WTC11 (cell line): ENCODE data around the gene TMEM181. TPM values are rescaled to one million over a fixed set of nuclear protein-coding genes. Genes with fewer than 3 reads are reported as not detected.

Experiments
- ATAC-seq: fragments of 200-7000 bp; cut with Tn5 transposase; 2 replicates; pipeline ENCODE4 v1.10.0; 2021; ENCODE audit warnings: mild to moderate bottlenecking, moderate library complexity
- CTCF ChIA-PET: fragments of 300-600 bp; sonication (Branson Sonifier 250); formaldehyde crosslinking; loops from one replicate; lab custom pipeline; 2021; ENCODE audit warnings: antibody characterized with exemption; lab: Charles Lee
- POLR2A ChIA-PET: fragments of 350-600 bp; sonication (Branson Sonifier 250); formaldehyde crosslinking; loops from one replicate; lab custom pipeline; 2021; ENCODE audit warnings: antibody characterized with exemption; lab: Charles Lee
- DNase-seq: peaks from one replicate; pipeline ENCODE4 v3.0.0; 2021; ENCODE audit warnings: low spot score
- H3K27ac Mint-ChIP-seq: 2 replicates; pipeline ENCODE4 v1.8.0; 2021; ENCODE audit warnings: mixed read lengths
- H3K27me3 Mint-ChIP-seq: 2 replicates; pipeline ENCODE4 v1.8.0; 2021; ENCODE audit warnings: low read depth, mild to moderate bottlenecking, moderate library complexity, mixed read lengths
- H3K36me3 Mint-ChIP-seq: 2 replicates; pipeline ENCODE4 v1.8.0; 2021; ENCODE audit warnings: mixed read lengths
- H3K4me1 Mint-ChIP-seq: 2 replicates; pipeline ENCODE4 v1.8.0; 2022; ENCODE audit warnings: mixed read lengths
- H3K4me3 Mint-ChIP-seq: 2 replicates; pipeline ENCODE4 v1.8.0; 2021; ENCODE audit warnings: mild to moderate bottlenecking, moderate library complexity, mixed read lengths
- H3K9me3 Mint-ChIP-seq: 2 replicates; pipeline ENCODE4 v1.8.0; 2021; ENCODE audit warnings: mixed read lengths
- ATF1 ChIP-seq: sonication (generic); formaldehyde crosslinking; IDR thresholded peaks from 2 replicates; pipeline ENCODE4 v1.8.1; 2023; ENCODE audit warnings: mild to moderate bottlenecking, moderate library complexity, missing genetic modification reagents
- CDX4 ChIP-seq: fragments of 250-450 bp; sonication (Bioruptor Pico); IDR thresholded peaks from 2 replicates; pipeline ENCODE4 v1.9.0; 2021; ENCODE audit warnings: moderate library complexity, mild to moderate bottlenecking, inconsistent platforms, borderline replicate concordance
- E2F1 ChIP-seq: sonication (generic); formaldehyde crosslinking; IDR thresholded peaks from 2 replicates; pipeline ENCODE4 v1.8.0; 2022; ENCODE audit warnings: mild to moderate bottlenecking, missing genetic modification reagents
- E2F4 ChIP-seq: sonication (generic); formaldehyde crosslinking; IDR thresholded peaks from 2 replicates; pipeline ENCODE4 v1.8.1; 2022; ENCODE audit warnings: low read depth, mild to moderate bottlenecking, moderate library complexity, missing genetic modification reagents, borderline replicate concordance
- E2F5 ChIP-seq: sonication (generic); formaldehyde crosslinking; IDR thresholded peaks from 2 replicates; pipeline ENCODE4 v1.8.1; 2022; ENCODE audit warnings: mild to moderate bottlenecking, moderate library complexity, missing genetic modification reagents
- ERG ChIP-seq: fragments of 250-450 bp; sonication (Bioruptor Pico); IDR thresholded peaks from 2 replicates; pipeline ENCODE4 v1.8.0; 2021; ENCODE audit warnings: mild to moderate bottlenecking
- HMGA2 ChIP-seq: fragments of 250-450 bp; sonication (Bioruptor Pico); IDR thresholded peaks from 2 replicates; pipeline ENCODE4 v1.4.0; 2021; ENCODE audit warnings: mild to moderate bottlenecking, moderate library complexity
- MAX ChIP-seq: sonication (generic); formaldehyde crosslinking; IDR thresholded peaks from 2 replicates; pipeline ENCODE4 v1.8.0; 2022; ENCODE audit warnings: mild to moderate bottlenecking, missing genetic modification reagents
- NR1H2 ChIP-seq: sonication (generic); formaldehyde crosslinking; IDR thresholded peaks from 2 replicates; pipeline ENCODE4 v1.9.0; 2021; ENCODE audit warnings: mild to moderate bottlenecking, moderate library complexity, missing genetic modification reagents
- NR2C2 ChIP-seq: sonication (generic); formaldehyde crosslinking; IDR thresholded peaks from 2 replicates; pipeline ENCODE4 v1.8.0; 2022; ENCODE audit warnings: mild to moderate bottlenecking, missing genetic modification reagents
- SOX15 ChIP-seq: fragments of 250-450 bp; sonication (Bioruptor Pico); IDR thresholded peaks from 2 replicates; pipeline ENCODE4 v1.9.0; 2021; ENCODE audit warnings: mild to moderate bottlenecking
- STAT6 ChIP-seq: sonication (generic); formaldehyde crosslinking; conservative IDR thresholded peaks from 2 replicates; pipeline ENCODE4 v1.8.1; 2023; ENCODE audit warnings: mild to moderate bottlenecking, low read depth, missing genetic modification reagents, moderate library complexity
- TCF7 ChIP-seq: sonication (generic); formaldehyde crosslinking; IDR thresholded peaks from 2 replicates; pipeline ENCODE4 v1.8.0; 2022; ENCODE audit warnings: mild to moderate bottlenecking, low read depth, missing genetic modification reagents, moderate library complexity
- ZMAT4 ChIP-seq: fragments of 250-450 bp; sonication (Bioruptor Pico); IDR thresholded peaks from 2 replicates; pipeline ENCODE4 v1.9.0; 2021; ENCODE audit warnings: mild to moderate bottlenecking
- ZNF219 ChIP-seq: sonication (generic); formaldehyde crosslinking; IDR thresholded peaks from 2 replicates; pipeline ENCODE4 v1.8.0; 2023; ENCODE audit warnings: missing genetic modification reagents, mild to moderate bottlenecking, borderline replicate concordance
- ZNF512 ChIP-seq: sonication (generic); formaldehyde crosslinking; IDR thresholded peaks from 2 replicates; pipeline ENCODE4 v1.8.1; 2022; ENCODE audit warnings: missing genetic modification reagents, borderline replicate concordance
- ZNF532 ChIP-seq: fragments of 250-450 bp; sonication (Bioruptor Pico); IDR thresholded peaks from 2 replicates; pipeline ENCODE4 v1.9.0; 2021; ENCODE audit warnings: mild to moderate bottlenecking, borderline replicate concordance
- ZNF671 ChIP-seq: fragments of 250-450 bp; sonication (Bioruptor Pico); IDR thresholded peaks from 2 replicates; pipeline ENCODE4 v1.8.0; 2021; ENCODE audit warnings: mild to moderate bottlenecking
- ZSCAN18 ChIP-seq: fragments of 250-450 bp; sonication (Bioruptor Pico); IDR thresholded peaks from 2 replicates; pipeline ENCODE4 v2.1.2; 2022; ENCODE audit warnings: mild to moderate bottlenecking, moderate library complexity
- total RNA-seq: library from RNA; stranded (reverse); gene quantifications from 3 replicates; pipeline ENCODE4 v1.2.3, GENCODE V29; 2021

Gene TMEM181
- total RNA-seq, 1 experiment from 2014 or later, result 18.8 TPM

GRCh38 chr6:158569036-158569435, 9.1 kb downstream of the TMEM181 start (continued):
- TF ChIP-seq ZNF512, result no peak
- no peak for TF ChIP-seq E2F4
- TF ChIP-seq ZMAT4 (CRISPR knock-in tag), result no peak
- TF ChIP-seq NR2C2 (CRISPR knock-in tag), result no peak
- TF ChIP-seq CDX4, result no peak
- TF ChIP-seq SOX15, result no peak
- no peak for TF ChIP-seq HMGA2 (CRISPR knock-in tag)
- no peak for TF ChIP-seq ZNF532 (CRISPR knock-in tag)

- H3K27ac Mint-ChIP-seq, result no peak overlapping the region; the same call in 1 of the 2 replicates
- TF ChIP-seq E2F1 (CRISPR knock-in tag) (no peak), E2F5 (CRISPR knock-in tag) (no peak), STAT6 (no peak), MAX (CRISPR knock-in tag) (no peak), TCF7 (CRISPR knock-in tag) (no peak), ZNF219 (CRISPR knock-in tag) (no peak), ATF1 (no peak), NR1H2 (CRISPR knock-in tag) (no peak), ZNF671 (CRISPR knock-in tag) (no peak), HMGA2 (CRISPR knock-in tag) (no peak), ERG (CRISPR knock-in tag) (no peak), ZSCAN18 (CRISPR knock-in tag) (no peak)
These were observed 10.7 kb downstream of the TMEM181 start for GRCh38 chr6:158570681-158570962.

More at GRCh38 chr6:158570681-158570962, 10.7 kb downstream of the TMEM181 start:
- no peak for ATAC-seq
- ChIA-PET CTCF (interaction anchor here (0.7 to 0.8 kb wide), 2 partner anchors 293 to 350 kb away, joined by 3 read pairs; no protein-coding TSS in a partner anchor), POLR2A (no interaction called here)
- no peak for DNase-seq
- Mint-ChIP-seq H3K9me3 (no peaks in the 10 kb centered on the region), H3K36me3 (peaks cover 12% of the 10 kb centered on the region), H3K27me3 (no peaks in the 10 kb centered on the region), H3K4me1 (peaks cover 30% of the 10 kb centered on the region), H3K4me3 (no peak overlapping the region)
